GM18526 (cell line): ENCODE data around the gene ZMYM2.
A peak's percentile ranks its signal among the peaks of the same experiment; 100 is the strongest.

Experiments
- POLR2A ChIP-seq: IDR thresholded peaks from 3 replicates; pipeline ENCODE4 v1.6.1; 2011; ENCODE audit not compliant: insufficient read length; ENCODE audit errors: extremely low read depth

The ZMYM2 gene

DNA sequence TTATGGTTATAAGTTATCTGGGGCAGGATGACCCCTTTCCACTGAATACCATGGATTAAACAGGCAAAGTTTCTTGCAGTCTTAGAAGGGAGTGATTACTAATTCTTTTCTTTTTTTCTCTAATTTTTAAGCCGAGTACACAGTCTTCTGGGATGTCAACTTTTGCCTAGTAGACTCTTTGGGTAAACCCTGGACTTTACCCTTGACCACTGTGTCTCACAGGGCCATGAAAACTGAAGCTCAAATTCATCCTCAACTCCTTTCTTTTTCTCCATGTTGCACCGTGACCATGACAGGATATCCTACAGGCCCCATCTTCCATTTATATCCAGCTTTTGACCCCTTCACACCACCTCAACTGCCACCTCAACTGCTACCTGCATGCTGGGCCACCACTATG is 150.5 kb downstream of the ZMYM2 start:
- no peak for TF ChIP-seq POLR2A

DNA sequence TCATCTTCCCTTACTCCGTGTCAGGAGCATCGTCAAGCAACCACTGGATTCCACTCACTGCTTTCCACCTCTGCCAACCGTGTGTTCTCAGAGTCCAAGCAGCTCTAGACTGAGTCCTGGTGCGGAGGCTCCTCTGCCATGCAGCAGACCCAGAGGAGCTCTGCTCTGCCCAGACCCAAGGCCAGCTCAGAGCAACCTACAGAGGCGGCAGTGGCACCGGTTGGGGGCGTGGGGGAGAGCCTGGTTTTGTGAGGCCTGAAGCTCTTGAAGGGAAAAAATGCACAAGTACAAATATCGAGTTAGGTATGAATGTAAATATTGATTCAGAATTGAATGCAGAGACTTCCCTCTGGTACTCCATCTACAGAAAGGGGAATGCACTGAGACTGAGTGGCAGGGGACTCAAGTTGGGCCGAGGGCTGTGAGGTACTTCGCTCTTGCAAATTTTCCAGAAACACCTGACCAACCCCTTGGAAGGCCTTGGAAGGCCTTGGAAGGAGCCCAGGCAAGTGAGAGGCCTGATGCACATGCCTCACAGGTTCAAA is 155.6 kb downstream of the ZMYM2 start:
- TF ChIP-seq POLR2A, result no peak

DNA sequence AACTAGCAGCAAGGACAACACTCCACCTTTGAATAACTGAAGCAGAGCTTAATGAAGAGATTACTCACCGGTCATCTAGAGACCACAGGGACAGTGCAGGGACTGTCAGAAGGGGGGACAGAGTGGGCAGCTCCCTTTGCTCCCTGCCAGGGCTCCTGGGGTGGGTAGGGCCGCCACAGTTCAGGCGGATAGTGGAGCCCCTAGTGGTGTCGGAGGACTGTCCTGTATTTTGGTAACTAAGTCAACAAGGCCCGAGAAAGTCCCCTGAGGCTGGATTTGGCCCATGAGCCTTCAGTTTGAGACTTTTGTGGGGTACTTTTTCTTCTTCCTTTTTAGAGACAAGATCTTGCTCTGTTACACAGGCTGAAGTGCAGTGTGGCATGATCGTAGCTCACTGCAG is 157.7 kb downstream of the ZMYM2 start:
- no peak for TF ChIP-seq POLR2A

DNA sequence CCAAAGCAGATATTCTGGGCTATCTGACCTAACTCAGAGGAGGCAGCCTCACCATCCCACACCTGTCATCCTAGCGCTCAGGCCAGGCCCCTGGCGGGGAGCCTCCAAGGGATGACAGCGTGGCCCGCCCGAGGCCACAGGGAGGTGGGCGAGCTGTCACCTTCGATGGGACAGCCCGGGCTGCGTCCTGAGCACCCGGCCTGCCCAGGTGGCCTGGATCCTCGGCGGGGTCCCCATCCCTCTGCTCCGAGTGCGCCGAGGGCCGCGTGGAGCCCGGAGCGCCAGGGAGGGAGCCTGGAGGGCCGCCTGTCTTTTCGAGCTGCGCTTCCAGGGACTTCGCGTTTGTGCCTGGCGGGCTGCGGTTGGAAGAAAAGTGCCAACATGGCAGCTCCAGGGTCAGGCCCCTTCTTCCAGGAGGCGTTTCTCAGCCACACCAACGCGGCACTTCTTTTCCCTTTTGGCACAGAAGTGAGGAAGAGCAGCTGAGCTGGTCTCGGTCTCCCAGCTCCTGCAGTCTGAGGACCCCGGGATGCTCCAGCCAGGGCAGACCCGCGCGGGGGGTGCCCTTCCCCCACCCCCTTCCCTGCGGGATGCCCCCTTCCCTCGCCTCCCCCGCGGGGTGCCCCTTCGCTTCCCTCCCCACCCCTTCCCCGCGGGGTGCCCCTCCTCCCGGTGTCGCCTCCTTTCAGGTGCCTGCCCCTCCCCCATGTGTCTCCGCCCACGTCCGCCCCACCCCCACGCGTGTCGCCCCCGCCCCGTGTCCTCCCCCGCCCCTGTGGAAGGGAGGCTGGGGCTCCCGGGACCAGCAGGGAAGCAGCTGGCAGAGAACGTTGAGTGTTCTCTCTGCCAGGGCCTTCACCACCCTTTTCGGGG is 160.0 kb downstream of the ZMYM2 start:
- TF ChIP-seq POLR2A, result no peak

DNA sequence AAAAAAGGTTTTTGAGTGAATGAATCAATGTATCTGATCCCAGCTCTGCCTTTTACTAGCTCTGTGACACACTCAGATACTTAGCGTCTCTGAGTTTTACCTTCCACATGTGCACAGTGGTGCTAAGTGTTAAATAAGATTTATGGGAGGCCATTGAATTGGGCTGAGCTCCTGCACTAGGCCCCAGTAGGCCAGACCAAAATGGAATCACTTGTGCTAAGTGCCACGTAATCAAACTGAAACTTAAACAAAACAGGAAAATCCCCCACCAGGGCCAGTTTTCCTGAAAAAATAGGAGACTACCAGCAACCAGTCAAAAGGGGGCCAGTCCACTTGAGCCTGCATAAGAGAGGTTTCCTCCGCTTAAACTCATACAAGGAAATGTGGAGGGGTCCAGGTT is 161.4 kb downstream of the ZMYM2 start:
- TF ChIP-seq POLR2A, result no peak

DNA sequence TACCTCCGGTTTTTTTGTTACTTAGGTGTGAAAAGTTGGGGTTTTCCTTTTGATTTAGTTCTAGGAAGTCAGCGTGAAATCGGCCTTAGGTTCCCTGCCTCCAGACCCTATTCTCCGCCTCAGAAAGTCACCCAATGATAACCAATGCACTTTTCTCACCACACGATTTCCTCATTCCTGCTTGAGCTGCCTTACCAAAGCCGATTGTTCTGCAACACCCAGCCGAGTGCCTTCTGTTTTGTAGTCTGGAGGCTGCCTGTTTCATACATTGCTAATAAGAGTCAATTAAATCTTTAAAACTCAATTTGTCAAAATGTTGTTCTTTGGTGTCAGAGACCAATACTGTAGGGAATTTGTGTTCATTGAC is 162.6 kb downstream of the ZMYM2 start:
- TF ChIP-seq POLR2A, result no peak

DNA sequence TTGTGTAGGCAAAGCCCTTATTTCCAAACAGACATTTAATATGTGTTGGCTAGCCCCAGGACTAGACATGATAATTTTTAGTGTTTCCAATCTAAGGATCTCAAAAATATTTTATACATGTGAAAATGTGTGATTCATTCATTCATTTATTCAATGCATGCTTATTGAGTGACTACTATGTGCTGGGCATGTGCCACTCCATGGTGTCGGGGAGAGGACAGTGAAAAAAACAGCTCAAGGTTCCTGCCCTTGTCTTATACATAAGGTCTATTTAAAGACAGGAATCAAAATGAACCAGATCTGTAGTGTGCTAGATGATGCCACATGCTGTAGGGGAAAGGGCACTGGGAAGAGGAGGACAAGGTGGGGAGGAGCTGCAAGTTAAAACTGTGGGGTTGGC is 165.8 kb downstream of the ZMYM2 start:
- TF ChIP-seq POLR2A, result no peak

DNA sequence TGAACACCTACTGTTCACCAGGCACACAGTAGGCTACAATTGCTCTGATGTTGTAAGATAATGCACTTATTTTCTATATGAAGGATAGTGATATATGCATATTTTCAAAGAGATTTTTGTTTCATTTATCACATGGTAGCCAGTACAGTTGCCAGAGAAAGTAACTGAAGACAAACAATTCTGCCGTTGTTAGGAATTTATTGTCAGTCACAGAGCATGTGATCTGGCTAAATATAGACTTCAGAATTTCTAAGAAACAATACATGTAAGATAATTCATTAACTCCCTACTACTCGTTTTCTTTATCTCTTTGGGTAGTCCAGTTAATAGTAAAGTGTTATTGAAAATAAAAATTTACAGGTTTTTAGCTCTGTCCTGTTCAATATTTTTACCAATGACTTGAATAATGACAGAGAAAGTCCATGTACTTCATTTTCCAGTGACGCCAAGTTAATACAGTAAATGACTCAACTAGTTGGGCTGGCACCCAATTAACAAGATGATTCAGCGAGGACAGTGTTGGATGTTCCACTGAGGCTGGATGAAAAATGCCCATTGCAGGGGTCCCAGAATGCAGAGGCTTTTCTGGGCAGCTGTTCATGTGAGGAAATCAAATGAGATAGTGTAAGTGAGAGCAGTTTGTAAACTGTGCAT is 166.7 kb downstream of the ZMYM2 start:
- TF ChIP-seq POLR2A, result no peak

DNA sequence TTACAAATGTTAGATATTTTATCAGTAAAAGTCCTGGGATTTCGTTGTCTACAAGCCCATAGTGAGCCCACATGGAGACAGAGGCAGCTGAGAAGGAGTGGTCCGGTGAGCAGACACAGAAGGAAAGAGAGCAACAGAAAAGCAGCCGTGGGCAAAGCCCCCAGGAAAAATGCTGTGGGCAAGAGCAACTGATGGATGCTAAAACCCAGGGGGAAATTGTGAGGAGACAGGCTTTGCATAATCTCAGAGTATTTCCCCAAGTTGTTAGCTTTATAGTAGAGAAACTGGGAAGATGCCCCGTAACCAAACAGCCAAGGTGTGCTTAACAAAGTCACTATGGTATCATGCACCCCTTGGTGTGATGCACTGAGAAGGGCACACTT is 167.2 kb downstream of the ZMYM2 start:
- no peak for TF ChIP-seq POLR2A

DNA sequence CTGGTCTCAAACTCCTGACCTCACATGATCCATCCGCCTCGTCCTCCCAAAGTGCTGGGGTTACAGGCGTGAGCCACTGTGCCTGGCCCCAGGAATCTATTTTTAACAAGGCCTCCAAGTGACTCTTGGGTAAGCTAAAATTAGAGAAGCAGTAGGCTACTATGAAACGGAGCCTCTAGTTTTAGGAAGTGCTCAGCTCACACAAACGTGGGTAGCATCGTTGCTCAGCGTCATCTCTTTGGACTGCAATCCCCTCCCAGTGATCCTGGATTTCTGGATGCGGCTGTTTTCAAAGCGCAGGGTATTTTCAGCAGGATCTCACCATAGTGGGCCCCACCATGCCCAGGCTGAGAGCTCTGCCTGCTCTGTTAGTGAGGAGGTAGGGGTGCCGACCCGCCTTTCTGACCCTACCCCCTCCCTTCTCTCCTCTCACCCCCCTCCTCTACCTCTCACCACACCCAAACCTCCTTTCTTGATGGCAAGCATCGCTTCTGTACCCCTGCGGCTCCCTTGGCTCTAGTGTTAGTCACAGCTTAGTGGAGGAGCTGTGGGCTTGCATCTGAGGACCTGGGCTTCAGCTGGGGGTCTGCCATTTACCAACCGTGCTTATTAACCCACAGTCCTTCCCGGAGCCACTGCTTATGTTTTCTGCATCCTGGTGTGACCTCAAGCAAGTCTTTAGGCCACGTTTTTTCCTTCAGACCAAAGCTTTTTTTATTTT is 168.2 kb downstream of the ZMYM2 start:
- no peak for TF ChIP-seq POLR2A

DNA sequence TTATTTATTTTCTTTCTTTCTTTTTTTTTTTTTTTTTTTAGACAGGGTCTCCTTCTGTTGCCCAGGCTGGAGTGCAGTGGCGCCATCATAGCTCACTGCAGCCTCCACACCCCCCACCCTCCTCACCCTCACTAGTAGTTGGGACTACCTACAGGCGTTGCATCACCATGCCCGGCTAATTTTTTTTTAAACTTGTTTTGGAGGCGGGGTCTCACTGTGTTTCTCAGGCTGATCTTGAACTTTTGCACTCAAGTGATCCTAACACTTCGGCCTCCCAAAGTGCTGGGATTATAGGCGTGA is 168.7 kb downstream of the ZMYM2 start:
- no peak for TF ChIP-seq POLR2A

DNA sequence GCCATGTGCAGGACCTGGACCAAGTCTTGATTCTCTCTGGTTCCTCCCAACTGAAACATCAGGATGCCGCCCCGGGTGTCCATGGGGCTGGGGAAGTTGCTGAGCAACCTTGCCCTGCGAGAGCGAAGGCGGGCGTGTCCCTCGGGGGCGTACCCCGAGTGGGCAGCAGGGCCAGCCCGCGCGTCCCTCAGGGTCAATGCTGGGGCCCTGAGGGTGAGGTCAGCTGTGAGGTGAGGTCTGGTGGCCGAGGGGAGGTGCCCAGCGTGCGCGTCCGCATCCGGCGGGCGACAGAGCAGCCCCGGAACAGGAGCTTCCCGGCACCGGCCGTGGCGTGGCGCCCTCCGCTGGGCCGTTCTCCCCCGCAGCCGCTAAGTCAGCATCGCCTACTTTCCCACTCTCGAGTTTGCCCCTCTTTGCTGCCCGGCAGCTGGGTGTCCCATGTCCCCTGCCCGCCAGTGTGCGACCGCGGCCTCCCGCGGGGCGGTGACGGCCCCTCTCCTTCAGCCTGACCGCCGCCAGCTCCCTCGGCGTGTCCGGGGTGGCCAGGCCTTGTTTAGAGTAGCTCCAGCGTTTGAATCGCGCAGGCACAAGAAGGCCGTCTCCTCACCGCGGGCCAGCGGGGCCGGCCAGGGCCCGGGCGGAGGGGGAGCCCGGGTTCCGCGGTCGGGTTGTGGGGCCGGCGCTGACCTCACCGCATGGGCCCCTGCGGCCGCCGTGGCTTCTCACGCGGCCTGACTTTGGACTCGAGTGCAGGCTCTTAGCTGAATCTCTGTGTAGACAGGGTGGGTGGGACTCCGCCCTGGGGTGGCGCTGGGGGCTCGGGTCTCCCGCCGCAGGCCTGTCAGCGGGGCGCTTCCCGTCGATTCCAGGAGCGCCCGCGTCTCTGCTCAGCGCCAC is 169.3 kb downstream of the ZMYM2 start:
- peak; percentile 45 for TF ChIP-seq POLR2A

DNA sequence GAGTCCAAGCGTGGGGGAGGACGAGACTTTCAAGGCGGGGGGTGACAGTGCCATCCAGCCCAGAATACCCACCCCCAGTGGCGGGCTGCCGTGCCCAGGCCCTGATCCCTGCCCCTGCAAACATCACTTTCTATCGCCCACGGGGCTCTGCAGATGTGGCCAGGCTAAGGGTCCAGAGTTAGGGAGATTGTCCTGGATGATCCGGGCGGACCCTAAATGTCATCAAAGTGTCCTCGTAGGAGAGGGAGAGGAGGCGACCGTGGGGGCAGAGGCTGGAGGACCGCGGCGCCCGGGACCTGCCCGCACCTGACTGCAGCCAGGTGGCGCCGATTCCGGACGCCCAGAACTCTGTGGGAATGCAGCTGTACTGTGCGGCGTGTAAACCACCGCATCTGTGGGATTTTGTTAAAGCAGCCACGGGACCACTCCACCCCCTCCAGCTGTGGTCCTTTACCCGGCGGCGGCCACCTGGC is 170.0 kb downstream of the ZMYM2 start:
- TF ChIP-seq POLR2A, result no peak

DNA sequence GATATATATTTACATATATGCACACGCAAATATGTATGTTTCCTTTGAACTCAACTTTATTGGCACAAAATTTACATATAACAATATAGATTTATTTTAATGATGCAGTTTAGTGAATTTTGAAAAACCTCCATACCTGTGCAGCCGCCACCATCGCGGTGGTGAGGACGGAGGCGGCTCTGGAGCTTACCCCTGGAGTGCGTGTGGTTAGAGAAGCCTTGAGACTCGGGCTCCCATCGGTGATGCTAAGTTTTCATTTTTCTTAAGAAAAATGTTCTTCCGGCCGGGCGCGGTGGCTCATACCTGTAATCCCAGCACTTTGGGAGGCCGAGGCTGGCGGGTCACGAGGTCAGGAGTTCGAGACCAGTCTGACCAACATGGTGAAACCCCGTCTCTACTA is 170.5 kb downstream of the ZMYM2 start:
- no peak for TF ChIP-seq POLR2A

DNA sequence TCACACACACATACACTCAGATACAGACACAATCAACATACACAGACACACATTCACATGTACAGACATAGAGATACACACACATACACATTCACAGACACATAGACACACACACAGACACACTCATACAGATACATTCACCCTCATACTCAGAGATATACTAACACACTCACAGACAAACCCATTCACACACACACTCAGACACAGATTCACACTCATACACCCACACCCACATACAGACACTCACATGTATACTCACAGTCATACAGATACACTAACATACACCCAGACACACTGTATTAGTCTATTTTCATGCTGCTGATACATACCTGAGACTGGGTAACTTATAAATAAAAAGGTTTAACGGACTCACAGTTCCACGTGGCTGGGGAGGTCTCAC is 171.5 kb downstream of the ZMYM2 start:
- no peak for TF ChIP-seq POLR2A
